Measurements from ENCODE around the gene CTSL.

DNA sequence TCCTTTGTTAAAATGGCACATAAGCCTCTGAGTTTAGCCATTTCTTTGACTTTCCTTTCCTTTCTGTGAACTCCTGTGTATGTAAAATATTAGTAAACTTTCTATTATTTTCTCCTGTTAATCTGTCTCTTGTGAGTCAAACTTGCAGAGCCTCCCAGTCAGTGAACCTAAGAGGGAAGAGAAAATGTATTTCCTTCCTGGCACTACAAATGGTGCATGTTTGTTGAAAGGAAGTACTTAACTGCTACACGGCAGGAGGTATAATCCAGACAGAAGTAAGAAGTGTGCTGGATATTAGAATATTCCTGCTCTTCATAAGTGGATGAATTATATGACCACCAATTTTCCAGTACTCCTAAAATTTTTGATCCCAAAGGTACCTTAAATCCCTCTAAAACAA, 23.0 kb downstream of the CTSL start:
- TF ChIP-seq CTCF (IDR thresholded peaks at IDR 0.05; ENCODE audit: low read depth, low read length, poor library complexity, severe bottlenecking) (no peak), EZH2phosphoT487 (IDR thresholded peaks at IDR 0.05; ENCODE audit: borderline replicate concordance, low read length) (no peak)

Data from DOHH2 (cell line).